AG10803 (cell line): Measurements from ENCODE around the gene RBM42.

ENCODE experiments used
- DNase-seq: peaks from one replicate; pipeline ENCODE4 v3.0.0; 2010; ENCODE audit warnings: low read depth
- H3K4me3 ChIP-seq: 2 replicates; pipeline ENCODE4 v1.5.1; 2011; ENCODE audit warnings: mild to moderate bottlenecking, low read length, control low read depth
- TF ChIP-seq, protein P1 (sequence below): conservative IDR thresholded peaks from 2 replicates; pipeline ENCODE4 v1.5.1; 2011; ENCODE audit warnings: mild to moderate bottlenecking, low read length, control low read depth, inconsistent platforms

Gene RBM42

DNA sequence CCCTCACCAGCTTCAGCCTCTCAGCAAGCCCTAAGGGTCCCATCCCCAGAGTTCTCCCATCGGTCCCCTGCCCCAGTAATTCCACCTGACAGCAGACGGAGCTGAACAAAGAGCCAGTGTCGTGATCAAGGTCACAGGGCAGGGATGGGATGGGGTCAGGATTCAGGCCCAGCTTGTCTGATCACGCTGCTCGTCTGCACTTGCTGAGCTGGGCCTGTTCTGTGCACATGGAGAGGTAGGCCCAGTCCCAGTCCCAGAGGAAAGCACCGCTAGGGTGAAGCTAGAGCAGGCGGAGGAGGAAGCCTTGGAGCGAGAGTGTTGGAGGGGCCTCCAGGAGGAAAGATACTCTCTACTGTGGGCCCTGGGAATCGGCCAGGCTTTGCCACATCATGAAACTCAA is 7.1 kb upstream of the RBM42 start:
- TF ChIP-seq, protein P1, sequence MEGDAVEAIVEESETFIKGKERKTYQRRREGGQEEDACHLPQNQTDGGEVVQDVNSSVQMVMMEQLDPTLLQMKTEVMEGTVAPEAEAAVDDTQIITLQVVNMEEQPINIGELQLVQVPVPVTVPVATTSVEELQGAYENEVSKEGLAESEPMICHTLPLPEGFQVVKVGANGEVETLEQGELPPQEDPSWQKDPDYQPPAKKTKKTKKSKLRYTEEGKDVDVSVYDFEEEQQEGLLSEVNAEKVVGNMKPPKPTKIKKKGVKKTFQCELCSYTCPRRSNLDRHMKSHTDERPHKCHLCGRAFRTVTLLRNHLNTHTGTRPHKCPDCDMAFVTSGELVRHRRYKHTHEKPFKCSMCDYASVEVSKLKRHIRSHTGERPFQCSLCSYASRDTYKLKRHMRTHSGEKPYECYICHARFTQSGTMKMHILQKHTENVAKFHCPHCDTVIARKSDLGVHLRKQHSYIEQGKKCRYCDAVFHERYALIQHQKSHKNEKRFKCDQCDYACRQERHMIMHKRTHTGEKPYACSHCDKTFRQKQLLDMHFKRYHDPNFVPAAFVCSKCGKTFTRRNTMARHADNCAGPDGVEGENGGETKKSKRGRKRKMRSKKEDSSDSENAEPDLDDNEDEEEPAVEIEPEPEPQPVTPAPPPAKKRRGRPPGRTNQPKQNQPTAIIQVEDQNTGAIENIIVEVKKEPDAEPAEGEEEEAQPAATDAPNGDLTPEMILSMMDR = no peak
- no peak overlapping the region for H3K4me3 ChIP-seq
- DNase-seq = no peak

- no peak overlapping the region for H3K4me3 ChIP-seq
- DNase-seq = no peak
- TF ChIP-seq, protein P1 = no peak
These were observed 6.1 kb upstream of the RBM42 start for GRCh38 chr19:35622750-35623149.

- H3K4me3 ChIP-seq = no peak overlapping the region
- no peak for DNase-seq
- TF ChIP-seq, protein P1 = no peak
These were observed 5.4 kb upstream of the RBM42 start for GRCh38 chr19:35623327-35624010.

DNA sequence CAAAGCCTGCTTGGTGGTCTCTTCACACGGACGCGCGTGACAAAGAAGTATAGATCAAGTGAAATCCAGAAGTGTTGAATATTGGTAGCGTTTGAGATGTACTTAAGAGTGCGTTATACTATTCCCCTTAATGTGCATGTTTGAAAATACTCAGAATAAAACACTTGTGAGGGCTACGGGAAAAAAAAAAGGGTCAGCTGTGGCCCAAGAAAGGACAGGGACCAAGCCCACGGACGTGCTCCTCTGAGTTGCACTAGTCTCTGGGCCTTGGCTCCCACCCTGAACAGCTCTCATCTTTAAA is 622 bp upstream of the RBM42 start:
- DNase-seq = no peak
- H3K4me3 ChIP-seq = peak overlapping the region; percentile 98
- TF ChIP-seq, protein P1 = no peak

DNA sequence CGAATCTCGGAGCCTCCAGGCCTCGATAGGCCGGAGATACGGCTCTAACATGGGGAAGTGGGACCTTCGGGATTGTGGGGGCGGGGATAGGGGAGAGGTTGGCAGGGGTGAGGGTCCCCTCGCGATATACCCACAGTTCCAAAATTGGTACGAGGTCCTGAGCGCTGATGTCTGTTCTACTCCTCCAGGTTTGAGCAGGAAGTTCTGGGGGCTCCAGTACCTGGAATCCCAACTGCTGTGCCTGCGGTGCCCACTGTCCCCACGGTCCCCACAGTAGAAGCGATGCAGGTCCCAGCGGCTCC is 447 bp downstream of the RBM42 start:
- no peak for DNase-seq
- peak overlapping the region; percentile 98 for H3K4me3 ChIP-seq

DNA sequence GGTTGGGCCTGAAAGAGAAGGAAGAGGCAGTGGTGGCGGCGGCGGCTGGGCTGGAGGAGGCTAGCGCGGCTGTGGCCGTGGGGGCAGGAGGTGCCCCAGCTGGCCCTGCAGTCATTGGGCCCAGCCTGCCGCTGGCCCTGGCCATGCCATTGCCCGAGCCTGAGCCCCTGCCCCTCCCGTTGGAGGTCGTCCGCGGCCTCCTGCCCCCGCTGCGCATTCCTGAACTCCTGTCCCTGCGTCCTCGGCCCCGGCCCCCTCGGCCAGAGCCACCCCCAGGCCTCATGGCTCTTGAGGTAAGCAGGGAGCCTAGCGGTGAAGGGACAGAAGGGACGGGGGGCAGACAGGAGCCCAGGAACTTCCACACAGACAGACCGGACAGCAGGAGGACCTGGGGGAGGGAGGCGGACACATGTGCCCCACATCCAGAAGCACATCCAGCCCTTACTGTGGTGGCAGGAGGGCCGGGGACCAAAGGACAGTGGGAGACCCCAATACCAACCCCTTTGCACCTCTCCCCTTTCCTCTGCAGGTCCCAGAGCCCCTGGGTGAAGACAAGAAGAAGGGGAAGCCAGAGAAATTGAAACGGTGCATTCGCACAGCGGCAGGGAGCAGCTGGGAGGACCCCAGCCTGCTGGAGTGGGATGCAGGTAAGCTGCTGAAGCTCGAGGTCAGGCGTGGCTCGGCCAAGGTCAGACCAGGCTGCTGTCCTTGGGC is 5.0 kb downstream of the RBM42 start:
- TF ChIP-seq, protein P1 = no peak
- no peak for DNase-seq
- H3K4me3 ChIP-seq = no peak overlapping the region

More for the DNA sequence above, 447 bp downstream of the RBM42 start:
- TF ChIP-seq, protein P1 = no peak

GRCh38 chr19:35636651-35637050 is 7.8 kb downstream of the RBM42 start:
- no peak for DNase-seq

More at GRCh38 chr19:35636651-35637050, 7.8 kb downstream of the RBM42 start:
- H3K4me3 ChIP-seq = no peak overlapping the region
- TF ChIP-seq, protein P1 = no peak
